Measurements from ENCODE around the gene GPX4. TPM values are rescaled to one million over a fixed set of nuclear protein-coding genes. Genes with fewer than 3 reads are reported as not detected.
A peak's percentile ranks its signal among the peaks of the same experiment; 100 is the strongest.

The GPX4 gene
- total and polyA plus RNA-seq, 2 donors (not counting 1 experiment from before 2014, with no cell fraction given) = 213 to 317 TPM

DNA sequence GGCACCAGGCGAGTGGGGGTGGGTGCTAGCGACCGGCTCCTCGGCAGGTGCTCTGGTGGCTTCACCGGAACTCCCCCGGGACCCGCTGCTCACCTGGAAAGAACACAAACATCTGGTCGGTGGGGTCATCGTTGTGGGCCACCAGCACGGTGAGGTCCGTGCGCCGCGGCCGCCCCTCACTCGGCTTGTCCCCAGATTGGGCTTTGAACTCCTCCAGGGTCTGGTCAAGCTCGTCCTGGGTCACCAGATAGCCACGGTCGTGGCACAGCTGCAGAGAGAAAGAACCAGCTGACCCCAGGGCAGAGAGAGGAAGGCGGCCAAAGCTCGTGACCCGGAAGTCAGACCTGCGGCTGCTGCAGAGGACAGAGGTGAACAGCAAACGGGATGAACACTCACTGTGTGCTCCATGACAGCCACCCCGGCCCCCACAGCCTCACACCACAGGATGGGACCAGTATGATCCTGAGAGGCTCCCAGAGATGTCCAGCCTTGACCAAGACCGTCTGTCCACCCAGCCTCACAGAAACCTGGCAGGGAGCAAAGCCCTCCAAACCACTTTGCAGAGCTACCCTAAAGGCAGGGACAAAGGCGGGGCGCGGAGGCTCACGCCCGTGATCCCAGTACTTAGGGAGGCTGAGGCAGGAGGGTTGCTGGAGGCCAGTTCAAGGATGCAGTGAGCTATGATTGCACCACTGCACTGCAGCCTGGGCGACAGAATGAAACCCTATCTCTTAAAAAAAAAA lies 9.8 kb upstream of the GPX4 start:
- Histone ChIP-seq H3K4me3 (ENCODE audit: control extremely low read depth in 1 of 5, extremely low read depth in 1 of 5, insufficient read depth in 1 of 5, low read depth in 2 of 5, low read length in 4 of 5) (peak overlapping the region in 4 of 5 experiments; percentile 72 to 86 (median 76)), H4K20me1 (ENCODE audit: control insufficient read depth, insufficient read depth, low read length, poor library complexity, severe bottlenecking) (peaks cover 52% of the 10 kb centered on the region), H3K9ac (ENCODE audit: low read length) (peak overlapping the region; percentile 89), H3K36me3 (replicated peaks in 1 of 2; ENCODE audit: control extremely low read depth in 1 of 2, control insufficient read depth in 1 of 2, extremely low read depth in 1 of 2, insufficient read depth in 2 of 2, low read length in 1 of 2) (peaks cover 0 to 29% of the 10 kb centered on the region in 2 experiments), H3K79me2 (ENCODE audit: control insufficient read depth, insufficient read depth, low read length) (peaks cover 57% of the 10 kb centered on the region), H3K27me3 (replicated peaks in 1 of 4; ENCODE audit: control extremely low read depth in 1 of 4, control insufficient read depth in 3 of 4, insufficient read depth in 4 of 4, low read length in 3 of 4) (no peaks in the 10 kb centered on the region), H3K9me3 (ENCODE audit: control extremely low read depth in 1 of 3, control insufficient read depth in 2 of 3, insufficient read depth in 1 of 3, low read length in 2 of 3) (no peaks in the 10 kb centered on the region), H3K27ac (ENCODE audit: low read length in 2 of 2) (peak overlapping the region in 1 of 2 donors; percentile 70), H2AFZ (ENCODE audit: insufficient read depth, low read depth, low read length, poor library complexity, severe bottlenecking) (no peak overlapping the region), H3K4me1 (ENCODE audit: control insufficient read depth in 2 of 2, insufficient read depth in 2 of 2, low read length in 2 of 2) (peaks cover 24 to 31% of the 10 kb centered on the region in 2 donors), H3K4me2 (replicated peaks; ENCODE audit: low read depth, low read length, poor library complexity, severe bottlenecking) (peak overlapping the region; percentile 89)
- Mint-ChIP-seq H3K9me3 (ENCODE audit: insufficient read depth) (no peaks in the 10 kb centered on the region), H3K27me3 (no peaks in the 10 kb centered on the region), H3K27ac (peak overlapping the region; percentile 70), H3K4me1 (peaks cover 35% of the 10 kb centered on the region), H3K4me3 (peak overlapping the region; percentile 97)
- ATAC-seq (ENCODE audit: low read depth) (no peak), DNase-seq (no peak)
- no peak for TF ChIP-seq CTCF (IDR thresholded peaks at IDR 0.05)
- TF ChIP-seq EZH2 (IDR thresholded peaks at IDR 0.05; ENCODE audit: borderline replicate concordance, insufficient read depth, low read depth, low read length, poor library complexity, severe bottlenecking) = no peak
- ChIA-PET POLR2A (interaction anchor here (0.6 to 2.5 kb wide), 12 partner anchors 8 to 175 kb away, joined by 3 to 14 read pairs (median 4); partner anchors contain the start of genes ARHGAP45, CIRBP and GPX4), CTCF (interaction anchor here (0.7 to 2.8 kb wide), 4 partner anchors 27 to 151 kb away, joined by 3 to 7 read pairs (median 5); partner anchors contain the start of gene ARHGAP45)
- intact Hi-C loops (cut with micrococcal nuclease) = loop anchor here (2.0 kb wide), 2 partner anchors 55 to 73 kb away; partner anchors contain the start of genes RNU6-2 and TMEM259
- WGBS (ENCODE audit: insufficient coverage) = 82% methylated on average over 31 of the region's 32 CpGs

GRCh38 chr19:1094655-1094977 lies 9.2 kb upstream of the GPX4 start:
- H3K79me2 ChIP-seq (ENCODE audit: control insufficient read depth, insufficient read depth, low read length) = peaks cover 57% of the 10 kb centered on the region
- WGBS (ENCODE audit: insufficient coverage) = 2% methylated on average over 19 of the region's 19 CpGs
- H3K4me3 ChIP-seq (ENCODE audit: control extremely low read depth in 1 of 5, extremely low read depth in 1 of 5, insufficient read depth in 1 of 5, low read depth in 2 of 5, low read length in 4 of 5) = peak overlapping the region; percentile 56 to 86 (median 74)
- H3K27me3 ChIP-seq (replicated peaks in 1 of 4; ENCODE audit: control extremely low read depth in 1 of 4, control insufficient read depth in 3 of 4, insufficient read depth in 4 of 4, low read length in 3 of 4) = no peaks in the 10 kb centered on the region
- Mint-ChIP-seq H3K4me3 (peak overlapping the region; percentile 97), H3K4me1 (peaks cover 32% of the 10 kb centered on the region), H3K27me3 (no peaks in the 10 kb centered on the region), H3K9me3 (ENCODE audit: insufficient read depth) (no peaks in the 10 kb centered on the region), H3K27ac (peak overlapping the region; percentile 70)
- no peak for TF ChIP-seq EZH2 (IDR thresholded peaks at IDR 0.05; ENCODE audit: borderline replicate concordance, insufficient read depth, low read depth, low read length, poor library complexity, severe bottlenecking)
- no peak for TF ChIP-seq CTCF (IDR thresholded peaks at IDR 0.05)
- peaks cover 0 to 22% of the 10 kb centered on the region in 2 experiments for H3K36me3 ChIP-seq (replicated peaks in 1 of 2; ENCODE audit: control extremely low read depth in 1 of 2, control insufficient read depth in 1 of 2, extremely low read depth in 1 of 2, insufficient read depth in 2 of 2, low read length in 1 of 2)
- no peaks in the 10 kb centered on the region for H3K9me3 ChIP-seq (ENCODE audit: control extremely low read depth in 1 of 3, control insufficient read depth in 2 of 3, insufficient read depth in 1 of 3, low read length in 2 of 3)
- peaks cover 19 to 25% of the 10 kb centered on the region in 2 donors for H3K4me1 ChIP-seq (ENCODE audit: control insufficient read depth in 2 of 2, insufficient read depth in 2 of 2, low read length in 2 of 2)
- intact Hi-C loops (cut with micrococcal nuclease) = loop anchor here (2.0 kb wide), 2 partner anchors 56 to 74 kb away; partner anchors contain the start of genes RNU6-2 and TMEM259
- peak overlapping the region; percentile 89 for H3K4me2 ChIP-seq (replicated peaks; ENCODE audit: low read depth, low read length, poor library complexity, severe bottlenecking)
- peak overlapping the region in 1 of 2 donors; percentile 70 for H3K27ac ChIP-seq (ENCODE audit: low read length in 2 of 2)
- CTCF ChIA-PET = interaction anchor here (0.7 to 2.8 kb wide), 4 partner anchors 27 to 150 kb away, joined by 3 to 7 read pairs (median 5); partner anchors contain the start of gene ARHGAP45
- H4K20me1 ChIP-seq (ENCODE audit: control insufficient read depth, insufficient read depth, low read length, poor library complexity, severe bottlenecking) = peaks cover 45% of the 10 kb centered on the region
- DNase-seq (no peak), ATAC-seq (ENCODE audit: low read depth) (no peak)
- peak overlapping the region; percentile 74 for H2AFZ ChIP-seq (ENCODE audit: insufficient read depth, low read depth, low read length, poor library complexity, severe bottlenecking)
- POLR2A ChIA-PET = interaction anchor here (0.6 to 2.5 kb wide), 8 partner anchors 8 to 172 kb away, joined by 3 to 14 read pairs (median 4); partner anchors contain the start of genes ARHGAP45 and GPX4
- peak overlapping the region; percentile 89 for H3K9ac ChIP-seq (ENCODE audit: low read length)
